ENCODE measurements around the gene GRIFIN. TPM values are rescaled to one million over a fixed set of nuclear protein-coding genes. Genes with fewer than 3 reads are reported as not detected.

GRIFIN gene
- total RNA-seq, 1 donor = not detected

GRCh38 chr7:2440608-2441245 is 35.5 kb downstream of the GRIFIN start:
- TF ChIP-seq CTCF (IDR thresholded peaks at IDR 0.05; ENCODE audit: insufficient read depth, low read depth, low read length) = no peak
- H3K4me3 ChIP-seq (ENCODE audit: low read depth, low read length) = no peak overlapping the region
- peak; percentile 65 for DNase-seq (ENCODE audit: low read depth)

- H3K4me3 ChIP-seq (ENCODE audit: low read depth, low read length) = no peak overlapping the region
- no peak for TF ChIP-seq CTCF (IDR thresholded peaks at IDR 0.05; ENCODE audit: insufficient read depth, low read depth, low read length)
- no peak for DNase-seq (ENCODE audit: low read depth)
Measured at GRCh38 chr7:2438775-2439174, 37.4 kb downstream of the GRIFIN start.

GRCh38 chr7:2438186-2438585 is 38.0 kb downstream of the GRIFIN start:
- no peak for DNase-seq (ENCODE audit: low read depth)
- no peak overlapping the region for H3K4me3 ChIP-seq (ENCODE audit: low read depth, low read length)
- no peak for TF ChIP-seq CTCF (IDR thresholded peaks at IDR 0.05; ENCODE audit: insufficient read depth, low read depth, low read length)

- TF ChIP-seq CTCF (IDR thresholded peaks at IDR 0.05; ENCODE audit: insufficient read depth, low read depth, low read length) = no peak
- no peak overlapping the region for H3K4me3 ChIP-seq (ENCODE audit: low read depth, low read length)
- no peak for DNase-seq (ENCODE audit: low read depth)
Measured at GRCh38 chr7:2437537-2438148, 38.6 kb downstream of the GRIFIN start.

- no peak overlapping the region for H3K4me3 ChIP-seq (ENCODE audit: low read depth, low read length)
- DNase-seq (ENCODE audit: low read depth) = no peak
- no peak for TF ChIP-seq CTCF (IDR thresholded peaks at IDR 0.05; ENCODE audit: insufficient read depth, low read depth, low read length)
Measured at GRCh38 chr7:2437136-2437535, 39.1 kb downstream of the GRIFIN start.

- no peak for TF ChIP-seq CTCF (IDR thresholded peaks at IDR 0.05; ENCODE audit: insufficient read depth, low read depth, low read length)
- no peak overlapping the region for H3K4me3 ChIP-seq (ENCODE audit: low read depth, low read length)
- DNase-seq (ENCODE audit: low read depth) = no peak
Measured at GRCh38 chr7:2436341-2437104, 39.7 kb downstream of the GRIFIN start.
